Effector memory CD4-positive, alpha-beta T cell (primary cell): ENCODE results near the gene ESRRB.

Source experiments
- DNase-seq, 3 donors: peaks; one replicate each; pipeline ENCODE4 v3.0.0-alpha.2; 2020
- H3K27ac ChIP-seq: 2 replicates; pipeline ENCODE4 v1.7.0; 2013; ENCODE audit warnings: mild to moderate bottlenecking, low read length, moderate library complexity; ENCODE audit not compliant: insufficient read depth, poor library complexity, severe bottlenecking
- H3K27me3 ChIP-seq: replicated peaks from 2 replicates; pipeline ENCODE4 v1.7.0; 2013; ENCODE audit warnings: mild to moderate bottlenecking, low read length; ENCODE audit not compliant: insufficient read depth, control insufficient read depth, poor library complexity, severe bottlenecking
- H3K36me3 ChIP-seq: 2 replicates; pipeline ENCODE4 v1.7.0; 2013; ENCODE audit warnings: mild to moderate bottlenecking, low read length, moderate library complexity; ENCODE audit not compliant: control insufficient read depth, insufficient read depth
- H3K4me1 ChIP-seq: 2 replicates; pipeline ENCODE4 v1.7.0; 2013; ENCODE audit warnings: low read length, mild to moderate bottlenecking; ENCODE audit not compliant: control insufficient read depth, insufficient read depth, poor library complexity, severe bottlenecking
- H3K4me3 ChIP-seq: 2 replicates; pipeline ENCODE4 v1.7.0; 2013; ENCODE audit warnings: low read length, low read depth, mild to moderate bottlenecking; ENCODE audit not compliant: insufficient read depth, poor library complexity, severe bottlenecking
- H3K9me3 ChIP-seq: 2 replicates; pipeline ENCODE4 v1.7.0; 2013; ENCODE audit warnings: mild to moderate bottlenecking, low read length, moderate library complexity; ENCODE audit not compliant: control insufficient read depth
- total RNA-seq, 3 donors: gene quantifications; one replicate each; lab custom pipeline; 2026; lab: John Stamatoyannopoulos, UW

The ESRRB gene
- total RNA-seq = 0 to 0.39 (median 0.26) reads per million in 3 donors

- Histone ChIP-seq H3K4me3 (no peak within 1 kb of the TSS), H3K27me3 (peaks cover 19% of the 10 kb centered on the region), H3K36me3 (no peaks in the 10 kb centered on the region), H3K27ac (no peak within 1 kb of the TSS), H3K4me1 (no peaks in the 10 kb centered on the region), H3K9me3 (no peaks in the 10 kb centered on the region)
- no peak for DNase-seq
Measured at GRCh38 chr14:76375947-76376404, at the start of gene ESRRB. ESRRB (plus strand) TSS chr14:76376137; CDS start chr14:76376402, 265 bp downstream.

GRCh38 chr14:76326918-76327689 lies 48.8 kb upstream of the ESRRB start:
- Histone ChIP-seq H3K27me3 (peaks cover 7% of the 10 kb centered on the region), H3K4me1 (no peaks in the 10 kb centered on the region), H3K4me3 (no peak overlapping the region), H3K9me3 (no peaks in the 10 kb centered on the region), H3K36me3 (no peaks in the 10 kb centered on the region), H3K27ac (no peak overlapping the region)
- DNase-seq = no peak

DNA sequence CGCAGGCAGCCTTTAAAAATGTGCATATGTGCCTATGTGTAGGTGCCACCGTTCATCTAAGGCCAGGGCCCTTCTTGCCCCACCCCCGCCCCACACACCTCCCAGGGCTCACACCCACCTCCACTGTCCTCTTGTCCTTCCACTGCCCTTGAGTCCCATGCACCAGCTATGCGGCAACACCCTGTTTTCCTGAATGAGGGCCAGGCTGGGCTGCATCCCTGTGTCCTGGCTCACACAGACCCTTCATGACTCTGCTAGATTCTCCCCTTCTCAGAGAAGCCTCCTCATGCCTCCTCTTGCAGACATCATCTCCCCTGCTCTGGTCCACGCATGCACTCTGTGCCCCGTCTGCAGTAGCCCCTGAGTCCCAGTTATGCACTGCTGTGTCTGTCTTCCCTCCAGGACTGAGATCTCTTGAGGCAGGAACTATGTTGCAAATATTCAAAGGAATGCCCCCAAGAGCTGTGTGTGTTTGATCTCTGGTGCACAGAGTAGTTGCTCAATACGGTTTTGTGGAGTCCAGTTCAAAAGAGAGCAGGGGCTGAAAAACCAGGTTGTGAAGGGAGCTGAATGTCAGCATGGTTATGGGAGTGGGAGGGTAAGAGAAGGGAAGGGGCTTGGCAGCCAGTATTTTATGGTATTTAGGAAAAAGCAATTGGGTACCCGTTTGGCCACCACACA lies 47.3 kb upstream of the ESRRB start:
- Histone ChIP-seq H3K4me3 (no peak overlapping the region), H3K4me1 (no peaks in the 10 kb centered on the region), H3K36me3 (no peaks in the 10 kb centered on the region), H3K9me3 (no peaks in the 10 kb centered on the region), H3K27me3 (peaks cover 7% of the 10 kb centered on the region), H3K27ac (no peak overlapping the region)
- no peak for DNase-seq

GRCh38 chr14:76329154-76329928 lies 46.6 kb upstream of the ESRRB start:
- peaks cover 7% of the 10 kb centered on the region for H3K27me3 ChIP-seq
- H3K4me1 ChIP-seq = no peaks in the 10 kb centered on the region
- H3K4me3 ChIP-seq = no peak overlapping the region
- no peaks in the 10 kb centered on the region for H3K9me3 ChIP-seq
- no peak overlapping the region for H3K27ac ChIP-seq
- no peak for DNase-seq
- no peaks in the 10 kb centered on the region for H3K36me3 ChIP-seq

DNA sequence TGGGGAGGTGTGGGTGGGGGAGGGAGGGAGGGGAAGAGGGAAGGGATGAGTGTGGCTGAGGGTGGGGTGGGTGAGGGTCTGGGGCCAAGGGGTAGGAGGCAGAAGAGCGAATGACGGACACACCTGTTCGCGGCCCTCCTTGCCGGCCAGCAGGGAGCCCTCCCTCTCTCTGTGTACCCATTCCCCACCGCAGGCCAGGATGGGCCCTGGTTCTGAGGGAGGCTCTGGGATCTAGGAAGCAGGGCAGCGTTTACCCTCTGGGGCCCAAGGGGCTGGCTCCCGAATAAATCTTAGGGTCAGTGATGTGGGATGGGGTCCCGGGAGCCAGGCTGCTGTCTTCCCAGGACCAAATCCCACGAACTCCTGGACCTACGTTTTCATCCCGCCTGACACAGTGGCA lies 46.0 kb upstream of the ESRRB start:
- Histone ChIP-seq H3K9me3 (no peaks in the 10 kb centered on the region), H3K27ac (no peak overlapping the region), H3K4me3 (no peak overlapping the region), H3K27me3 (peaks cover 7% of the 10 kb centered on the region), H3K36me3 (no peaks in the 10 kb centered on the region), H3K4me1 (no peaks in the 10 kb centered on the region)
- DNase-seq = no peak

- Histone ChIP-seq H3K27me3 (peaks cover 7% of the 10 kb centered on the region), H3K4me1 (no peaks in the 10 kb centered on the region), H3K4me3 (no peak overlapping the region), H3K9me3 (no peaks in the 10 kb centered on the region), H3K36me3 (no peaks in the 10 kb centered on the region), H3K27ac (no peak overlapping the region)
- no peak for DNase-seq
Measured at GRCh38 chr14:76330411-76331327, 45.3 kb upstream of the ESRRB start.

GRCh38 chr14:76331328-76332011 lies 44.5 kb upstream of the ESRRB start:
- no peak overlapping the region for H3K4me3 ChIP-seq
- peaks cover 7% of the 10 kb centered on the region for H3K27me3 ChIP-seq
- H3K9me3 ChIP-seq = no peaks in the 10 kb centered on the region
- no peaks in the 10 kb centered on the region for H3K4me1 ChIP-seq
- no peaks in the 10 kb centered on the region for H3K36me3 ChIP-seq
- no peak for DNase-seq
- no peak overlapping the region for H3K27ac ChIP-seq

- Histone ChIP-seq H3K36me3 (no peaks in the 10 kb centered on the region), H3K27me3 (peaks cover 5% of the 10 kb centered on the region), H3K9me3 (no peaks in the 10 kb centered on the region), H3K27ac (no peak overlapping the region), H3K4me1 (no peaks in the 10 kb centered on the region), H3K4me3 (no peak overlapping the region)
- DNase-seq = no peak
Measured at GRCh38 chr14:76333664-76334063, 42.3 kb upstream of the ESRRB start.

- Histone ChIP-seq H3K27me3 (peaks cover 5% of the 10 kb centered on the region), H3K36me3 (no peaks in the 10 kb centered on the region), H3K4me3 (no peak overlapping the region), H3K9me3 (no peaks in the 10 kb centered on the region), H3K4me1 (no peaks in the 10 kb centered on the region), H3K27ac (no peak overlapping the region)
- no peak for DNase-seq
Measured at GRCh38 chr14:76334316-76334715, 41.6 kb upstream of the ESRRB start.
